Esophagus muscularis mucosa (tissue), 4 donors: ENCODE results near the gene DNAJC4.

Experiments
- CTCF ChIP-seq, 3 experiments: fragments of 200-600 bp in 2 of 3; fragments of 450-650 bp in 1 of 3; sonication (generic) in 2 of 3; IDR thresholded peaks; one replicate each; pipeline ENCODE4 v1.5.1; 2017 to 2019; ENCODE audit warnings: antibody characterized with exemption in 3 of 3, mild to moderate bottlenecking in 2 of 3, moderate library complexity in 1 of 3
- EP300 ChIP-seq: sonication (generic); formaldehyde crosslinking; IDR thresholded peaks from one replicate; pipeline ENCODE4 v1.6.1; 2017; ENCODE audit warnings: antibody characterized with exemption
- POLR2A ChIP-seq: fragments of 450-650 bp; IDR thresholded peaks from one replicate; pipeline ENCODE4 v1.6.1; 2017; ENCODE audit warnings: antibody characterized with exemption, moderate library complexity, mild to moderate bottlenecking, low read depth
- POLR2AphosphoS5 ChIP-seq, 2 donors: sonication (generic); formaldehyde crosslinking; IDR thresholded peaks; one replicate each; pipeline ENCODE4 v1.6.1; 2017; ENCODE audit warnings: antibody characterized with exemption in 2 of 2

DNA sequence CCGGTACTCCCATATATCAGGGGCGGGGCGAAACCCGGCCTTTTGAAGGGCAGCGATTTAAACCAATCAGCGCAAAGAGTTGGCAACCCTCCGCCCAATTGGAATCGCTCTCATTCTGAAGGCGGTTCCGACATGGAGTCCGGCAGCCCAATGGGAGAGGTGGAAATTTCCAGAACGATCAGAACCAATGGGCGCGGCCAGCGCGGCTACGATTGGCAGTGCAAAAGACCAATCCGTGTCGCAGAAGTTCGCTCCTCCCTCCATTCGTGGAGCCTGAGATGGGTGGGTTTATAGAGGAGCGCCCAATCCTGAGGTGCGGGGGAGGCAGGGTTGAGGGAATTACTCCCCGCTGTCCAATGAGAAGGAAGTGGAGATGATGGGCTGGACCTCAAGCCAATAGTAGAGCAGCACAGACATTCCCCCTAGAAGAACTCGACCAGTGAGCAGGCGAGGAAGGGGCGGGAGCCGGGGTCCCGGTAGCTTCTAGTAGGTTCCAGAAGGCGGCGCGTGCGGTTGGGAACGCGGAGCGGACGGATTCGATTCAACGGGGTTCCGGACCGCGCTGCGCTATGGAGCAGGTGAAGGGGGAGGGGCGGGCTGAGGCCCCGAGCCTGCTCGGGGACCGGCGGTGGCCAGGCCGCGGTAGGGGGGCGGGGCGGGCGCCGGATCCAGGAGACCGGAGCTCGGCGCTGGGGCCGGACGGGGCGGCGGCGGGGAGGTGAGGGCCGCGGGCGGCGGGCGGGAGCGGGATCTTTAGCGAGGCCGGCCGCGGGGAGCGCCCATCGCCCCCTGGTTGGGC lies 44.5 kb upstream of the DNAJC4 start, which contains the start of gene STIP1:
- TF ChIP-seq POLR2AphosphoS5 (IDR thresholded peaks at IDR 0.05) (peak; percentile 2 to 96), POLR2A (no peak), CTCF (IDR thresholded peaks at IDR 0.05) (peak; percentile 1 to 57 (median 40)), EP300 (no peak)
